H1 (cell line): ENCODE results near the gene LRRC42. TPM values are rescaled to one million over a fixed set of nuclear protein-coding genes. Genes with fewer than 3 reads are reported as not detected.

ENCODE experiments used
- CTCF ChIA-PET: fragments of 300-600 bp; sonication (Branson Sonifier 250); formaldehyde crosslinking; loops from one replicate; lab custom pipeline; 2021; ENCODE audit not compliant: partially characterized antibody; lab: Charles Lee
- POLR2A ChIA-PET: fragments of 300-600 bp; sonication (Branson Sonifier 250); formaldehyde crosslinking; loops from one replicate; lab custom pipeline; 2021; ENCODE audit warnings: inconsistent platforms; ENCODE audit not compliant: partially characterized antibody; lab: Charles Lee
- DNase-seq, 2 experiments: peaks; one replicate each; pipeline versions ENCODE4 v3.0.0 to v3.0.0-alpha.2; 2010 to 2022; ENCODE audit warnings: low spot score in 2 of 2, low read depth in 1 of 2, mixed read lengths in 1 of 2
- FAIRE-seq: peaks from 2 replicates; lab custom pipeline; 2011; peaks lifted over from hg19 to GRCh38; lab: Jason Lieb, UNC
- H2AFZ ChIP-seq: 2 replicates; pipeline ENCODE4 v1.8.1; 2012; ENCODE audit warnings: low read length, inconsistent platforms
- H2AK5ac ChIP-seq: 2 replicates; pipeline ENCODE4 v1.6.1; 2013; ENCODE audit warnings: low read depth, low read length
- H2BK120ac ChIP-seq: replicated peaks from 2 replicates; pipeline ENCODE3; 2013; ENCODE audit warnings: low read depth, low read length, inconsistent platforms
- H2BK12ac ChIP-seq: 2 replicates; pipeline ENCODE4 v1.6.1; 2013; ENCODE audit warnings: low read depth, low read length
- H2BK15ac ChIP-seq: 2 replicates; pipeline ENCODE4 v1.6.1; 2013; ENCODE audit warnings: low read length
- H2BK20ac ChIP-seq: 2 replicates; pipeline ENCODE4 v1.6.1; 2013; ENCODE audit warnings: low read length
- H2BK5ac ChIP-seq: 2 replicates; pipeline ENCODE4 v1.6.1; 2013; ENCODE audit warnings: low read depth, low read length
- H3K14ac ChIP-seq: 2 replicates; pipeline ENCODE4 v1.6.1; 2013; ENCODE audit warnings: inconsistent platforms; ENCODE audit not compliant: insufficient read length
- H3K18ac ChIP-seq: 2 replicates; pipeline ENCODE4 v1.6.1; 2013; ENCODE audit warnings: low read length; ENCODE audit errors: extremely low read depth
- H3K23ac ChIP-seq: 2 replicates; pipeline ENCODE4 v1.6.1; 2013; ENCODE audit warnings: inconsistent platforms; ENCODE audit not compliant: insufficient read length
- H3K23me2 ChIP-seq: 2 replicates; pipeline ENCODE4 v1.6.1; 2013; ENCODE audit warnings: low read depth, low read length
- H3K27ac ChIP-seq: 2 replicates; pipeline ENCODE4 v1.6.1; 2011; ENCODE audit warnings: low read depth, low read length, inconsistent platforms
- H3K27me3 ChIP-seq, 4 experiments: replicated peaks in 1 of 4; 1 replicate in 1 of 4; 2 replicates in 3 of 4; pipeline versions ENCODE4 v1.6.1 to v1.8.1; 2011 to 2013; ENCODE audit warnings: low read length in 3 of 4, mild to moderate bottlenecking in 3 of 4, inconsistent platforms in 2 of 4, mixed read lengths in 2 of 4, moderate library complexity in 1 of 4; ENCODE audit not compliant: control insufficient read depth in 3 of 4, insufficient read depth in 3 of 4; ENCODE audit errors: extremely low read depth in 1 of 4
- H3K36me3 ChIP-seq, 4 experiments: 2 replicates each; pipeline versions ENCODE4 v1.6.1 to v1.8.1; 2011 to 2013; ENCODE audit warnings: mild to moderate bottlenecking in 4 of 4, low read length in 3 of 4, moderate library complexity in 2 of 4, control low read depth in 1 of 4, inconsistent platforms in 1 of 4; ENCODE audit not compliant: insufficient read depth in 4 of 4, control insufficient read depth in 2 of 4
- H3K4ac ChIP-seq: replicated peaks from 2 replicates; pipeline ENCODE3; 2013; ENCODE audit warnings: low read length, low read depth, mixed read lengths, inconsistent platforms; ENCODE audit not compliant: insufficient read length
- H3K4me1 ChIP-seq, 4 experiments: replicated peaks in 1 of 4; 1 replicate in 1 of 4; 2 replicates in 3 of 4; pipeline versions ENCODE4 v1.6.1 to v1.8.1; 2011 to 2013; ENCODE audit warnings: low read length in 3 of 4, inconsistent platforms in 2 of 4, mixed read lengths in 1 of 4; ENCODE audit not compliant: insufficient read depth in 4 of 4, control insufficient read depth in 3 of 4
- H3K4me2 ChIP-seq, 2 experiments: 2 replicates each; pipeline versions ENCODE4 v1.6.1 to v1.8.1; 2011 to 2013; ENCODE audit warnings: low read depth in 2 of 2, low read length in 2 of 2, control low read depth in 1 of 2, inconsistent platforms in 1 of 2, mild to moderate bottlenecking in 1 of 2; ENCODE audit not compliant: insufficient read depth in 1 of 2
- H3K4me3 ChIP-seq, 4 experiments: fragments of 200-600, 300-600 bp in 1 of 4; sonication (generic), shearing (Covaris generic), sonication (Bioruptor Twin) in 1 of 4; 2 replicates each; pipeline versions ENCODE4 v1.5.1 to v1.8.1; 2011 to 2016; ENCODE audit warnings: low read length in 4 of 4, low read depth in 3 of 4, control low read depth in 2 of 4, inconsistent platforms in 2 of 4, mild to moderate bottlenecking in 2 of 4, mixed read lengths in 1 of 4, moderate library complexity in 1 of 4; ENCODE audit not compliant: insufficient read depth in 2 of 4; ENCODE audit errors: extremely low read depth in 1 of 4
- H3K56ac ChIP-seq: replicated peaks from 2 replicates; pipeline ENCODE3; 2013; ENCODE audit warnings: low read depth, mild to moderate bottlenecking, mixed read lengths, low read length, inconsistent platforms; ENCODE audit not compliant: insufficient read length
- H3K79me1 ChIP-seq: 2 replicates; pipeline ENCODE4 v1.6.1; 2013; ENCODE audit warnings: low read depth, low read length, control low read depth
- H3K79me2 ChIP-seq, 2 experiments: 2 replicates each; pipeline versions ENCODE4 v1.6.1 to v1.8.1; 2012 to 2013; ENCODE audit warnings: low read length in 2 of 2, mild to moderate bottlenecking in 2 of 2, inconsistent platforms in 1 of 2; ENCODE audit not compliant: insufficient read depth in 2 of 2, control insufficient read depth in 1 of 2
- H3K9ac ChIP-seq, 4 experiments: replicated peaks in 1 of 4; 1 replicate in 1 of 4; 2 replicates in 3 of 4; pipeline versions ENCODE4 v1.6.1 to v1.8.1; 2011 to 2013; ENCODE audit warnings: low read depth in 3 of 4, low read length in 3 of 4, control low read depth in 2 of 4, mild to moderate bottlenecking in 2 of 4, moderate library complexity in 2 of 4, inconsistent platforms in 1 of 4; ENCODE audit errors: extremely low read depth in 1 of 4
- H3K9me3 ChIP-seq, 2 experiments: 2 replicates each; pipeline versions ENCODE4 v1.6.1 to v1.8.1; 2012 to 2013; ENCODE audit warnings: mild to moderate bottlenecking in 2 of 2, moderate library complexity in 2 of 2, control low read depth in 1 of 2, inconsistent platforms in 1 of 2, low read depth in 1 of 2, low read length in 1 of 2, mixed read lengths in 1 of 2; ENCODE audit not compliant: insufficient read depth in 2 of 2
- H4K20me1 ChIP-seq, 2 experiments: replicated peaks in 1 of 2; 2 replicates each; pipeline versions ENCODE3 to v1.8.1; 2011 to 2013; ENCODE audit warnings: inconsistent platforms in 2 of 2, low read length in 2 of 2, mild to moderate bottlenecking in 1 of 2; ENCODE audit not compliant: insufficient read depth in 2 of 2, control insufficient read depth in 1 of 2
- H4K5ac ChIP-seq: 2 replicates; pipeline ENCODE4 v1.6.1; 2013; ENCODE audit warnings: low read length, low read depth, mixed read lengths, inconsistent platforms; ENCODE audit not compliant: insufficient read length
- H4K8ac ChIP-seq: 2 replicates; pipeline ENCODE4 v1.8.0; 2013; ENCODE audit warnings: mild to moderate bottlenecking, moderate library complexity, low read length, inconsistent platforms; ENCODE audit not compliant: insufficient read depth; ENCODE audit errors: extremely low read depth
- H4K91ac ChIP-seq: replicated peaks from 2 replicates; pipeline ENCODE3; 2013; ENCODE audit warnings: low read length, mixed read lengths, inconsistent platforms; ENCODE audit not compliant: insufficient read length
- MAFK ChIP-seq: IDR thresholded peaks from 2 replicates; pipeline ENCODE4 v1.6.1; 2012; ENCODE audit warnings: low read depth, mild to moderate bottlenecking, improper control_type of control experiment, low read length
- RAD21 ChIP-seq, 2 experiments: IDR thresholded peaks in 1 of 2; conservative IDR thresholded peaks in 1 of 2; 2 replicates each; pipeline ENCODE4 v1.6.1; 2011; ENCODE audit warnings: low read depth in 2 of 2, low read length in 2 of 2, improper control_type of control experiment in 1 of 2, inconsistent platforms in 1 of 2, mild to moderate bottlenecking in 1 of 2, moderate library complexity in 1 of 2
- TCF12 ChIP-seq: IDR thresholded peaks from 2 replicates; pipeline ENCODE4 v1.6.1; 2011; ENCODE audit warnings: low read depth, mild to moderate bottlenecking, low read length
- WGBS, 2 experiments: shearing (Covaris generic) in 1 of 2; methylation state at CpG; one replicate each; pipeline versions ENCODE4 v1.1.6 to v1.1.7; 2013 to 2015; ENCODE audit warnings: low lambda C conversion rate in 2 of 2, mixed read lengths in 2 of 2, inconsistent platforms in 1 of 2, low coverage in 1 of 2, missing lambda C conversion rate in 1 of 2; ENCODE audit not compliant: insufficient replicate concordance in 2 of 2, insufficient coverage in 1 of 2, insufficient read length in 1 of 2; ENCODE audit errors: extremely low coverage in 1 of 2, missing lambda C conversion rate in 1 of 2; 5-methylcytosine and 5-hydroxymethylcytosine counted together
- polyA plus RNA-seq, 7 experiments: library from polyadenylated mRNA; depleted of rRNA in 3 of 7; stranded (reverse) in 5 of 7; unstranded in 2 of 7; fragments of >200 nt in 5 of 7; fragments of 200-250 nt in 2 of 7; gene quantifications; 1 replicate in 5 of 7; 2 replicates in 1 of 7; 4 replicates in 1 of 7; pipeline versions ENCODE4 v1.2.1 to v1.2.3, GENCODE V29; 2011 to 2013; ENCODE audit warnings: missing spikeins in 2 of 7, mixed read lengths in 2 of 7
- total RNA-seq: library from RNA; stranded (reverse); fragmentation: NEBNext Ultra II Directional; extraction: Animal tissue kit (Norgen Biotek cat#: 25700); gene quantifications from 2 replicates; pipeline ENCODE4 v1.2.1, GENCODE V29; 2021
- TF ChIP-seq, protein P1 (sequence below), 3 experiments: IDR thresholded peaks; 1 replicate in 2 of 3; 2 replicates in 1 of 3; pipeline versions ENCODE4 v1.5.1 to v1.6.1; 2011; ENCODE audit warnings: low read length in 3 of 3, mild to moderate bottlenecking in 3 of 3, inconsistent platforms in 2 of 3, low read depth in 1 of 3, moderate library complexity in 1 of 3; ENCODE audit not compliant: insufficient read depth in 1 of 3; ENCODE audit errors: control extremely low read depth in 1 of 3
- TF ChIP-seq, protein P2 (sequence below): IDR thresholded peaks from 2 replicates; pipeline ENCODE4 v1.6.1; 2012; ENCODE audit warnings: low read length, inconsistent platforms
- TF ChIP-seq, protein P3 (sequence below): IDR thresholded peaks from 2 replicates; pipeline ENCODE4 v1.6.1; 2012; ENCODE audit warnings: inconsistent platforms

LRRC42 gene
- total and polyA plus RNA-seq, 2 of the 8 experiments (the other 6 are each of a cell fraction or from before 2014, with no cell fraction given) = 38.2 to 54.1 TPM

DNA sequence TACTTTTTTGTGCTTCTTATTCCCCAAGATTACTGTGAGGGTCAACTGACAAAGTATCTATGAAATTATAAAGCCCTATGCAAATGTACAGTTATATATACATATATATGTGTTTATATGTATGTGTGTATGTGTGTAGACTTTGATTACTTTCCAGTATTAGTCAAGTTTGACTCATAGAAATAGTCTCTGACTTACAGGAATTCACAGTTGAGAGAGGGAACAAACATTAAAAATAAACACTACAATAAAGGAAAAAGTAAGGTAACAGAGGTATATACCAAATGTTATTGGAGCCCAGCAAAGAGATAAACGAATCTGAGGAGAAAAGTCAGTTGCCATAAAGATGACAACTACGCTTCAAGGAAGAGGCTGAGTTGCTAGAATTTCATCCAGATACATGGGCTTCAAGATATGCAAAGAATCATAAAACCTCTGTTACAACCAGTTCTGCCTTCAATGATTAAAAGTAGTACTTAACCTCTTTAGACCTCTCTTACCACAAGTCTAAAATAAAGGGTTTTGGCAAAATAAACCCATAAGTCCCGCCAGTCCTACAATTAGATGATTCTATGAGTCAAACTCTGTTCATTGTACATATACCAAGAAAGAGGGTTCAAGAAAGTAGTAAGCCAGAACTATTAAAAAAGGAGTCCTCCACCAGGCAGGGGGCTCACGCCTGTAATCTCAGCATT, 7.9 kb upstream of the LRRC42 start:
- Histone ChIP-seq H2AFZ (no peak overlapping the region), H3K56ac (no peak overlapping the region), H3K4ac (no peak overlapping the region), H3K4me2 (no peak overlapping the region), H3K9ac (no peak overlapping the region), H4K91ac (no peak overlapping the region), H2BK15ac (no peak overlapping the region), H2BK20ac (no peak overlapping the region), H3K18ac (no peak overlapping the region), H3K79me2 (peaks cover 0 to 8% of the 10 kb centered on the region in 2 experiments; a peak in 1 of 4 replicates), H3K27me3 (no peaks in the 10 kb centered on the region), H3K36me3 (peaks cover 0 to 11% (median 2%) of the 10 kb centered on the region in 4 experiments; a peak in 3 of 8 replicates), H3K23ac (no peak overlapping the region), H3K23me2 (no peaks in the 10 kb centered on the region), H2BK5ac (no peak overlapping the region), H3K4me1 (no peaks in the 10 kb centered on the region; a peak in 1 of 7 replicates), H3K4me3 (no peak overlapping the region), H3K14ac (no peak overlapping the region), H4K20me1 (peaks cover 0 to under 1% of the 10 kb centered on the region in 2 experiments), H2AK5ac (no peak overlapping the region), H4K8ac (no peak overlapping the region), H2BK12ac (no peak overlapping the region), H2BK120ac (no peak overlapping the region), H3K9me3 (peaks cover 6 to 10% of the 10 kb centered on the region in 2 experiments), H3K27ac (no peak overlapping the region), H3K79me1 (no peaks in the 10 kb centered on the region; the same call in 1 of the 2 replicates), H4K5ac (no peak overlapping the region)
- DNase-seq = no peak
- POLR2A ChIA-PET = interaction anchor here (1.2 kb wide), 1 partner anchor 25 kb away, joined by 4 read pairs; no protein-coding TSS in a partner anchor
- no peak for TF ChIP-seq MAFK
- TF ChIP-seq, protein P1, sequence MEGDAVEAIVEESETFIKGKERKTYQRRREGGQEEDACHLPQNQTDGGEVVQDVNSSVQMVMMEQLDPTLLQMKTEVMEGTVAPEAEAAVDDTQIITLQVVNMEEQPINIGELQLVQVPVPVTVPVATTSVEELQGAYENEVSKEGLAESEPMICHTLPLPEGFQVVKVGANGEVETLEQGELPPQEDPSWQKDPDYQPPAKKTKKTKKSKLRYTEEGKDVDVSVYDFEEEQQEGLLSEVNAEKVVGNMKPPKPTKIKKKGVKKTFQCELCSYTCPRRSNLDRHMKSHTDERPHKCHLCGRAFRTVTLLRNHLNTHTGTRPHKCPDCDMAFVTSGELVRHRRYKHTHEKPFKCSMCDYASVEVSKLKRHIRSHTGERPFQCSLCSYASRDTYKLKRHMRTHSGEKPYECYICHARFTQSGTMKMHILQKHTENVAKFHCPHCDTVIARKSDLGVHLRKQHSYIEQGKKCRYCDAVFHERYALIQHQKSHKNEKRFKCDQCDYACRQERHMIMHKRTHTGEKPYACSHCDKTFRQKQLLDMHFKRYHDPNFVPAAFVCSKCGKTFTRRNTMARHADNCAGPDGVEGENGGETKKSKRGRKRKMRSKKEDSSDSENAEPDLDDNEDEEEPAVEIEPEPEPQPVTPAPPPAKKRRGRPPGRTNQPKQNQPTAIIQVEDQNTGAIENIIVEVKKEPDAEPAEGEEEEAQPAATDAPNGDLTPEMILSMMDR (IDR thresholded peaks at IDR 0.05; ENCODE audit: control extremely low read depth in 1 of 3, insufficient read depth in 1 of 3, low read depth in 1 of 3, low read length in 3 of 3) = no peak
- TF ChIP-seq TCF12 = no peak
- TF ChIP-seq, protein P2, sequence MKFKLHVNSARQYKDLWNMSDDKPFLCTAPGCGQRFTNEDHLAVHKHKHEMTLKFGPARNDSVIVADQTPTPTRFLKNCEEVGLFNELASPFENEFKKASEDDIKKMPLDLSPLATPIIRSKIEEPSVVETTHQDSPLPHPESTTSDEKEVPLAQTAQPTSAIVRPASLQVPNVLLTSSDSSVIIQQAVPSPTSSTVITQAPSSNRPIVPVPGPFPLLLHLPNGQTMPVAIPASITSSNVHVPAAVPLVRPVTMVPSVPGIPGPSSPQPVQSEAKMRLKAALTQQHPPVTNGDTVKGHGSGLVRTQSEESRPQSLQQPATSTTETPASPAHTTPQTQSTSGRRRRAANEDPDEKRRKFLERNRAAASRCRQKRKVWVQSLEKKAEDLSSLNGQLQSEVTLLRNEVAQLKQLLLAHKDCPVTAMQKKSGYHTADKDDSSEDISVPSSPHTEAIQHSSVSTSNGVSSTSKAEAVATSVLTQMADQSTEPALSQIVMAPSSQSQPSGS = no peak
- TF ChIP-seq, protein P3, sequence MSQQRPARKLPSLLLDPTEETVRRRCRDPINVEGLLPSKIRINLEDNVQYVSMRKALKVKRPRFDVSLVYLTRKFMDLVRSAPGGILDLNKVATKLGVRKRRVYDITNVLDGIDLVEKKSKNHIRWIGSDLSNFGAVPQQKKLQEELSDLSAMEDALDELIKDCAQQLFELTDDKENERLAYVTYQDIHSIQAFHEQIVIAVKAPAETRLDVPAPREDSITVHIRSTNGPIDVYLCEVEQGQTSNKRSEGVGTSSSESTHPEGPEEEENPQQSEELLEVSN = no peak
- TF ChIP-seq RAD21 (IDR thresholded peaks at IDR 0.05 in 1 of 2, conservative IDR thresholded peaks at IDR 0.05 in 1 of 2; ENCODE audit: low read depth in 2 of 2, low read length in 2 of 2) = no peak
- no peak for FAIRE-seq
- CTCF ChIA-PET = interaction anchor here (1.7 to 2.7 kb wide), 2 partner anchors 11 to 12 kb away, joined by 6 to 8 read pairs; no protein-coding TSS in a partner anchor
- 91% methylated on average over 4 of the region's 4 CpGs; no CpG with 5 or more reads in 1 of the 2 experiments for WGBS, 2 experiments
